IMR-90 (cell line): Measurements from ENCODE around the gene IGFBP7. TPM values are rescaled to one million over a fixed set of nuclear protein-coding genes. Genes with fewer than 3 reads are reported as not detected.

Experiments used
- ATAC-seq: fragments of 200-7000 bp; cut with Tn5 transposase; 2 replicates; pipeline ENCODE4 v1.9.1; 2020; ENCODE audit warnings: low read depth, mild to moderate bottlenecking, moderate library complexity
- BruUV-seq: library from RNA; stranded (reverse); fragments of 400-500 nt; replicated peaks from 2 replicates; lab custom pipeline; 2021; lab: Mats Ljungman, UMichigan
- CTCF ChIA-PET: fragments of 300-600 bp; formaldehyde crosslinking; extraction: SDS; loops from one replicate; lab custom pipeline; 2021; ENCODE audit warnings: antibody characterized with exemption; lab: Yijun Ruan, JAX
- POLR2A ChIA-PET: fragments of 300-600 bp; sonication (Branson Sonifier 250); formaldehyde crosslinking; loops from one replicate; lab custom pipeline; 2022; ENCODE audit warnings: antibody characterized with exemption; ENCODE audit not compliant: unreplicated experiment; lab: Charles Lee
- DNase-seq: peaks from one replicate; pipeline ENCODE4 v3.0.0; 2013
- H2AFZ ChIP-seq: replicated peaks from 2 replicates; pipeline ENCODE3; 2013; ENCODE audit warnings: low read length, mild to moderate bottlenecking; ENCODE audit not compliant: poor library complexity
- H2AK5ac ChIP-seq: 2 replicates; pipeline ENCODE4 v1.6.1; 2013; ENCODE audit warnings: low read depth, low read length, inconsistent platforms
- H2AK9ac ChIP-seq: replicated peaks from 2 replicates; pipeline ENCODE3; 2013; ENCODE audit warnings: mild to moderate bottlenecking, low read depth, low read length, moderate library complexity; ENCODE audit not compliant: poor library complexity
- H2BK120ac ChIP-seq: 2 replicates; pipeline ENCODE4 v1.6.1; 2013; ENCODE audit warnings: low read depth, low read length, inconsistent platforms
- H2BK15ac ChIP-seq: 3 replicates; pipeline ENCODE4 v1.6.1; 2013; ENCODE audit warnings: low read depth, low read length, inconsistent platforms
- H2BK20ac ChIP-seq: 2 replicates; pipeline ENCODE4 v1.6.1; 2013; ENCODE audit warnings: low read depth, mild to moderate bottlenecking, inconsistent platforms, low read length, moderate library complexity
- H2BK5ac ChIP-seq: 2 replicates; pipeline ENCODE4 v1.6.1; 2013; ENCODE audit warnings: mild to moderate bottlenecking, low read depth, low read length, inconsistent platforms; ENCODE audit not compliant: poor library complexity, severe bottlenecking
- H3K14ac ChIP-seq: replicated peaks from 2 replicates; pipeline ENCODE4 v1.6.1; 2013; ENCODE audit warnings: low read depth, low read length, inconsistent platforms
- H3K18ac ChIP-seq: 2 replicates; pipeline ENCODE4 v1.6.1; 2013; ENCODE audit warnings: low read depth, low read length, control low read depth
- H3K23ac ChIP-seq: 2 replicates; pipeline ENCODE4 v1.6.1; 2013; ENCODE audit warnings: low read depth, low read length, inconsistent platforms
- H3K27ac ChIP-seq: 2 replicates; pipeline ENCODE4 v1.5.1; 2013; ENCODE audit warnings: mild to moderate bottlenecking, control low read depth, low read length; ENCODE audit not compliant: insufficient read depth
- H3K27me3 ChIP-seq: 2 replicates; pipeline ENCODE4 v1.6.1; 2013; ENCODE audit warnings: low read length; ENCODE audit not compliant: control insufficient read depth, insufficient read depth
- H3K36me3 ChIP-seq: 2 replicates; pipeline ENCODE4 v1.6.1; 2013; ENCODE audit warnings: low read length, mixed read lengths; ENCODE audit not compliant: control insufficient read depth, insufficient read depth
- H3K4ac ChIP-seq: 2 replicates; pipeline ENCODE4 v1.6.1; 2013; ENCODE audit warnings: low read depth, low read length, inconsistent platforms
- H3K4me1 ChIP-seq: 2 replicates; pipeline ENCODE4 v1.6.1; 2013; ENCODE audit warnings: low read length, mixed read lengths; ENCODE audit not compliant: control insufficient read depth, insufficient read depth
- H3K4me2 ChIP-seq: 2 replicates; pipeline ENCODE4 v1.6.1; 2013; ENCODE audit warnings: low read depth, mild to moderate bottlenecking, control low read depth, low read length, moderate library complexity
- H3K4me3 ChIP-seq: 2 replicates; pipeline ENCODE4 v1.5.1; 2013; ENCODE audit warnings: low read depth, mild to moderate bottlenecking, control low read depth, low read length, moderate library complexity; ENCODE audit not compliant: insufficient read depth
- H3K56ac ChIP-seq: 2 replicates; pipeline ENCODE4 v1.6.1; 2013; ENCODE audit warnings: low read length, inconsistent platforms; ENCODE audit not compliant: insufficient read depth; ENCODE audit errors: extremely low read depth
- H3K79me1 ChIP-seq, 2 experiments: 2 replicates each; pipeline ENCODE4 v1.6.1; 2013; ENCODE audit warnings: low read length in 2 of 2, inconsistent platforms in 1 of 2, low read depth in 1 of 2
- H3K9ac ChIP-seq: 2 replicates; pipeline ENCODE4 v1.6.1; 2013; ENCODE audit warnings: low read depth, low read length, control low read depth
- H3K9me1 ChIP-seq: 2 replicates; pipeline ENCODE4 v1.6.1; 2013; ENCODE audit warnings: low read length, inconsistent platforms; ENCODE audit not compliant: insufficient read depth
- H3K9me3 ChIP-seq: 2 replicates; pipeline ENCODE4 v1.6.1; 2013; ENCODE audit warnings: low read length; ENCODE audit not compliant: control insufficient read depth, insufficient read depth
- H4K20me1 ChIP-seq: 2 replicates; pipeline ENCODE4 v1.6.1; 2013; ENCODE audit warnings: low read length, inconsistent platforms; ENCODE audit not compliant: insufficient read depth
- H4K5ac ChIP-seq: 2 replicates; pipeline ENCODE4 v1.6.1; 2013; ENCODE audit warnings: mild to moderate bottlenecking, low read depth, low read length, control low read depth
- H4K8ac ChIP-seq, 2 experiments: 2 replicates each; pipeline ENCODE4 v1.6.1; 2013; ENCODE audit warnings: low read depth in 2 of 2, low read length in 2 of 2, control low read depth in 1 of 2, inconsistent platforms in 1 of 2
- H4K91ac ChIP-seq: 2 replicates; pipeline ENCODE4 v1.6.1; 2013; ENCODE audit warnings: low read depth, low read length, inconsistent platforms; ENCODE audit not compliant: insufficient read depth
- CHD1 ChIP-seq: IDR thresholded peaks from 2 replicates; pipeline ENCODE4 v1.6.1; 2012; ENCODE audit warnings: low read depth, low read length, improper control_type of control experiment
- MAFK ChIP-seq: IDR thresholded peaks from 2 replicates; pipeline ENCODE4 v1.6.1; 2012; ENCODE audit warnings: low read depth, low read length, improper control_type of control experiment
- MAZ ChIP-seq: IDR thresholded peaks from 2 replicates; pipeline ENCODE4 v1.6.1; 2012; ENCODE audit warnings: low read depth, mild to moderate bottlenecking, low read length, improper control_type of control experiment, moderate library complexity, borderline replicate concordance
- MXI1 ChIP-seq: IDR thresholded peaks from 2 replicates; pipeline ENCODE4 v1.6.1; 2012; ENCODE audit warnings: low read depth, mild to moderate bottlenecking, low read length, moderate library complexity, borderline replicate concordance
- NFE2L2 ChIP-seq: fragments of 150-350 bp; IDR thresholded peaks from 2 replicates; pipeline ENCODE4 v1.6.1; 2016; ENCODE audit warnings: low read depth, mild to moderate bottlenecking, low read length
- POLR2A ChIP-seq: IDR thresholded peaks from 2 replicates; pipeline ENCODE4 v1.6.1; 2012; ENCODE audit warnings: mild to moderate bottlenecking, low read depth, low read length
- RAD21 ChIP-seq: IDR thresholded peaks from 2 replicates; pipeline ENCODE4 v1.6.1; 2012; ENCODE audit warnings: low read length, improper control_type of control experiment
- RCOR1 ChIP-seq: IDR thresholded peaks from 2 replicates; pipeline ENCODE4 v1.6.1; 2012; ENCODE audit warnings: mild to moderate bottlenecking, low read length, improper control_type of control experiment; ENCODE audit not compliant: insufficient replicate concordance
- SMC3 ChIP-seq: fragments of 150-350 bp; IDR thresholded peaks from 2 replicates; pipeline ENCODE4 v1.6.1; 2016; ENCODE audit warnings: low read depth, mild to moderate bottlenecking, antibody characterized with exemption, low read length, moderate library complexity
- WGBS, 2 experiments: methylation state at CpG; one replicate each; pipeline versions ENCODE4 v1.1.5 to v1.1.7; 2013; ENCODE audit warnings: missing lambda C conversion rate in 2 of 2; ENCODE audit not compliant: insufficient read length in 1 of 2; ENCODE audit errors: extremely low coverage in 2 of 2; 5-methylcytosine and 5-hydroxymethylcytosine counted together
- dilution Hi-C: fragments of 300-500 bp; cut with HindIII; formaldehyde crosslinking; loops from one replicate; pipeline ENCODE4 v1.14.3; 2018; ENCODE audit warnings: low sequenced_read_pairs; ENCODE audit not compliant: unreplicated experiment
- in situ Hi-C: fragments of 300-500 bp; cut with MboI; formaldehyde crosslinking; loops from 3 replicates; pipeline ENCODE4 v1.14.3; 2019; ENCODE audit warnings: low sequenced_read_pairs, inconsistent platforms, mixed read lengths
- intact Hi-C: fragments of 100-400 bp; cut with micrococcal nuclease; formaldehyde crosslinking; loops from 2 replicates; pipeline ENCODE4 v1.10.0; 2022
- polyA plus RNA-seq, 3 experiments: library from polyadenylated mRNA; depleted of rRNA; stranded (reverse); fragments of >200 nt; gene quantifications; 2 replicates each; pipeline ENCODE4 v1.2.3, GENCODE V29; 2012; ENCODE audit warnings: low replicate concordance in 1 of 3
- total RNA-seq: library from RNA; depleted of rRNA; stranded (reverse); fragments of >200 nt; gene quantifications from 2 replicates; pipeline ENCODE4 v1.2.3, GENCODE V29; 2012
- TF ChIP-seq, protein P1 (sequence below): fragments of 150-350 bp; IDR thresholded peaks from 2 replicates; pipeline ENCODE4 v1.6.1; 2016; ENCODE audit warnings: low read depth, mild to moderate bottlenecking, low read length, moderate library complexity, borderline replicate concordance
- TF ChIP-seq, protein P2 (sequence below): conservative IDR thresholded peaks from 2 replicates; pipeline ENCODE4 v1.5.1; 2012; ENCODE audit warnings: mild to moderate bottlenecking, low read depth, low read length, improper control_type of control experiment
- TF ChIP-seq, protein P3 (sequence below): fragments of 150-350 bp; IDR thresholded peaks from 2 replicates; pipeline ENCODE4 v1.6.1; 2017; ENCODE audit warnings: mild to moderate bottlenecking, antibody characterized with exemption, low read length, low read depth

IGFBP7 gene
- total and polyA plus RNA-seq, 2 of the 4 experiments (the other 2 are of a cell fraction), result 33.2 to 267 TPM

DNA sequence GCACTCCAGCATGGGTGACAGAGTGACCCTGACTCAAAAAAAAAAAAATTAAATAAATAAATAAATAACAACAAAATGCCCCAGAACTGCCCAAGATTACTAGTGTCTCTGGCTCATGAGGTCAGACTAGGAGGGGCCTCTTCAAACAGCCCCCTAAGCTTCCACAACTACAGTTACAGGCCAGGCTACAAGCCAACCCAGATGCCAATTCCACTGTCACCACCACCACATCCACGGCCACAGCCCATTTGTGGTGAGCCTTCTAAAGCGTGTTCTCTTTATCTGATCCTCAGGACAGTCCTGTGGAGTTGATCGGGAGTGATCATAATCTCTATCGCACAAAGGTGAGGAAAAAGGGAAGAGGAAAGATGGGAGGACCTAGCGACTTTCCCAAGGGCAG, 36.6 kb downstream of the IGFBP7 start:
- Histone ChIP-seq H3K14ac (peak overlapping the region; percentile 43), H2BK15ac (peak overlapping the region; percentile 86; the same call in 1 of the 3 replicates), H2BK5ac (peak overlapping the region; percentile 60), H3K36me3 (no peaks in the 10 kb centered on the region; the same call in 1 of the 2 replicates), H4K8ac (peak overlapping the region; percentile 37 to 63; a peak in 3 of 4 replicates), H4K20me1 (0 out of 2 replicates have a peak, but pooled peaks cover 3% of the 10 kb centered on the region), H3K9me1 (peaks cover 24% of the 10 kb centered on the region), H2AK9ac (no peak overlapping the region), H3K4me2 (no peak overlapping the region), H2BK120ac (peak overlapping the region; percentile 86), H3K23ac (peak overlapping the region; percentile 73; the same call in 1 of the 2 replicates), H4K5ac (peak overlapping the region; percentile 12; the same call in 1 of the 2 replicates), H3K27ac (peak overlapping the region; percentile 15; the same call in 1 of the 2 replicates), H3K79me1 (peaks cover 31 to 84% of the 10 kb centered on the region in 2 experiments), H2AK5ac (peak overlapping the region; percentile 93), H3K9ac (no peak overlapping the region), H2BK20ac (peak overlapping the region; percentile 83), H3K4me3 (no peak overlapping the region), H3K27me3 (no peaks in the 10 kb centered on the region), H2AFZ (no peak overlapping the region), H4K91ac (peak overlapping the region; percentile 88), H3K4ac (peak overlapping the region; percentile 90), H3K4me1 (peaks cover 19% of the 10 kb centered on the region), H3K18ac (peak overlapping the region; percentile 2; the same call in 1 of the 2 replicates), H3K9me3 (no peaks in the 10 kb centered on the region), H3K56ac (no peak overlapping the region)
- ATAC-seq (no peak), DNase-seq (no peak)
- TF ChIP-seq RCOR1 (no peak), MAZ (no peak), CHD1 (no peak), MAFK (no peak), MXI1 (no peak), RAD21 (no peak), NFE2L2 (no peak), POLR2A (no peak), SMC3 (no peak)
- TF ChIP-seq, protein P1, sequence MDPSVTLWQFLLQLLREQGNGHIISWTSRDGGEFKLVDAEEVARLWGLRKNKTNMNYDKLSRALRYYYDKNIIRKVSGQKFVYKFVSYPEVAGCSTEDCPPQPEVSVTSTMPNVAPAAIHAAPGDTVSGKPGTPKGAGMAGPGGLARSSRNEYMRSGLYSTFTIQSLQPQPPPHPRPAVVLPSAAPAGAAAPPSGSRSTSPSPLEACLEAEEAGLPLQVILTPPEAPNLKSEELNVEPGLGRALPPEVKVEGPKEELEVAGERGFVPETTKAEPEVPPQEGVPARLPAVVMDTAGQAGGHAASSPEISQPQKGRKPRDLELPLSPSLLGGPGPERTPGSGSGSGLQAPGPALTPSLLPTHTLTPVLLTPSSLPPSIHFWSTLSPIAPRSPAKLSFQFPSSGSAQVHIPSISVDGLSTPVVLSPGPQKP, result no peak
- TF ChIP-seq, protein P2, sequence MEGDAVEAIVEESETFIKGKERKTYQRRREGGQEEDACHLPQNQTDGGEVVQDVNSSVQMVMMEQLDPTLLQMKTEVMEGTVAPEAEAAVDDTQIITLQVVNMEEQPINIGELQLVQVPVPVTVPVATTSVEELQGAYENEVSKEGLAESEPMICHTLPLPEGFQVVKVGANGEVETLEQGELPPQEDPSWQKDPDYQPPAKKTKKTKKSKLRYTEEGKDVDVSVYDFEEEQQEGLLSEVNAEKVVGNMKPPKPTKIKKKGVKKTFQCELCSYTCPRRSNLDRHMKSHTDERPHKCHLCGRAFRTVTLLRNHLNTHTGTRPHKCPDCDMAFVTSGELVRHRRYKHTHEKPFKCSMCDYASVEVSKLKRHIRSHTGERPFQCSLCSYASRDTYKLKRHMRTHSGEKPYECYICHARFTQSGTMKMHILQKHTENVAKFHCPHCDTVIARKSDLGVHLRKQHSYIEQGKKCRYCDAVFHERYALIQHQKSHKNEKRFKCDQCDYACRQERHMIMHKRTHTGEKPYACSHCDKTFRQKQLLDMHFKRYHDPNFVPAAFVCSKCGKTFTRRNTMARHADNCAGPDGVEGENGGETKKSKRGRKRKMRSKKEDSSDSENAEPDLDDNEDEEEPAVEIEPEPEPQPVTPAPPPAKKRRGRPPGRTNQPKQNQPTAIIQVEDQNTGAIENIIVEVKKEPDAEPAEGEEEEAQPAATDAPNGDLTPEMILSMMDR, result no peak
- TF ChIP-seq, protein P3, sequence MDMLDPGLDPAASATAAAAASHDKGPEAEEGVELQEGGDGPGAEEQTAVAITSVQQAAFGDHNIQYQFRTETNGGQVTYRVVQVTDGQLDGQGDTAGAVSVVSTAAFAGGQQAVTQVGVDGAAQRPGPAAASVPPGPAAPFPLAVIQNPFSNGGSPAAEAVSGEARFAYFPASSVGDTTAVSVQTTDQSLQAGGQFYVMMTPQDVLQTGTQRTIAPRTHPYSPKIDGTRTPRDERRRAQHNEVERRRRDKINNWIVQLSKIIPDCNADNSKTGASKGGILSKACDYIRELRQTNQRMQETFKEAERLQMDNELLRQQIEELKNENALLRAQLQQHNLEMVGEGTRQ, result no peak
- CTCF ChIA-PET, result no interaction called here
- no TSS peak for BruUV-seq
- in situ Hi-C loops, result no loop called here
- POLR2A ChIA-PET, result interaction anchor here (0.5 kb wide), 1 partner anchor 34 kb away, joined by 3 read pairs; no protein-coding TSS in a partner anchor
- no CpG with 5 or more reads among the region's 5 CpGs for WGBS, 2 experiments
- intact Hi-C loops, result no loop called here
- dilution Hi-C loops, result no loop called here
